Keratinocyte (primary cell): Measurements from ENCODE around the gene DOCK1.

ENCODE experiments used
- CTCF ChIP-seq, 3 experiments: IDR thresholded peaks in 1 of 3; conservative IDR thresholded peaks in 1 of 3; optimal IDR thresholded peaks in 1 of 3; 2 replicates in 2 of 3; 3 replicates in 1 of 3; pipeline versions ENCODE3 to v1.5.1; 2011; ENCODE audit warnings: low read length in 3 of 3, mild to moderate bottlenecking in 3 of 3, moderate library complexity in 2 of 3, control low read depth in 1 of 3, inconsistent platforms in 1 of 3; ENCODE audit not compliant: insufficient read depth in 2 of 3; ENCODE audit errors: extremely low read depth in 1 of 3
- EZH2 ChIP-seq: IDR thresholded peaks from one replicate; pipeline ENCODE4 v1.6.1; 2012; ENCODE audit warnings: inconsistent platforms, mild to moderate bottlenecking, low read length, moderate library complexity

DNA sequence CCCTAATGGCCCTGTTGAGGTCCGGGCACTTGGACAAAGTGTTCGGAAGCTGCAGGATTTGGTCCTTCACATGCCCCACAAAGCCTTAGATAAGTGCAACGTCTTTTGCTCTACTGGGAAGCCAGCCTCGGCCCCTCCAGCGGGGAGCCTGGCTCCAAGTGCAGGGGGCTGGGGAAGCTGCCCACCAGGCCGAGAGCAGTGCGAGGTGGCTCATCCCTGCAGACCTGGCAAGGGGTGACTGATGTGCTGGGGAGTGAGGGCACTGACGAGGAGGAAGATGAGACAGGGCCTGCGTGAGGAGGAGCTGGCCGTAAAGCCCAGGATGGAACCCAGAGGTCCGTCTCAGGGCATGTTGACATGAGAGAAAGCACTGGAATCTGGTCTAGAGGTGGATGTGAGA lies 508.1 kb downstream of the DOCK1 start:
- no peak for TF ChIP-seq CTCF (optimal IDR thresholded peaks at IDR 0.05 in 1 of 3, IDR thresholded peaks at IDR 0.05 in 1 of 3, conservative IDR thresholded peaks at IDR 0.05 in 1 of 3; ENCODE audit: extremely low read depth in 1 of 3, insufficient read depth in 2 of 3, low read length in 3 of 3)
- no peak for TF ChIP-seq EZH2
